ENCODE data around the gene ALDH3B2. TPM values are rescaled to one million over a fixed set of nuclear protein-coding genes. Genes with fewer than 3 reads are reported as not detected.

ALDH3B2 gene
- total RNA-seq, 1 experiment from 2014 or later, result not detected

DNA sequence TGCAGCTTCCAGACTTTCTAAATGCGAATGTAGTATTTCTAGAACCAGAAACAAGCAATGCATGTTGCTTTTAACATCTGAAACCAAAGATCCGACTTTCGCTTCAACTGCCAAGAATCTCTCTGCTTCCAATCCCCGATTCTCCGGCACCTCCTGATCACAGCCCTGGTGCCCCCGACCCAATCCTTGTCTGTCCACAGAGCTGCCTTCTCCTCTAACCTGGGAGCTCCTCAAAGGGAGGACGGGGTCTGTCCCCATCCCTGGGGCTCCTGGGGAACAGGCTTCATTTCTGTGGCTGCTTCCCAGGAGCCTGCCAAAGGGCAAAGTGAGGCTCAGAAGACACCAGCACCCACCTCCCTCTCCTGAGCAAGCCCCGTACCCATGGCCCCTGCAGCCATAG lies 521 bp downstream of the ALDH3B2 start:
- Histone ChIP-seq H2AFZ (ENCODE audit: low read length) (no peak overlapping the region), H2BK120ac (ENCODE audit: low read depth, low read length, poor library complexity, severe bottlenecking) (no peak overlapping the region), H4K8ac (replicated peaks; ENCODE audit: insufficient read length, low read depth, low read length) (no peak overlapping the region), H3T11ph (ENCODE audit: low read length) (no peak overlapping the region), H2BK5ac (ENCODE audit: insufficient read length, low read length) (no peak overlapping the region), H3K14ac (ENCODE audit: insufficient read depth, low read length) (no peak overlapping the region), H4K20me1 (ENCODE audit: control insufficient read depth, insufficient read depth, insufficient read length) (no peaks in the 10 kb centered on the region), H3K23me2 (ENCODE audit: insufficient read length, low read depth, low read length, poor library complexity, severe bottlenecking) (no peaks in the 10 kb centered on the region), H2BK20ac (ENCODE audit: low read depth, low read length, poor library complexity, severe bottlenecking) (no peak overlapping the region), H2AK5ac (ENCODE audit: insufficient read length, low read length) (no peak overlapping the region), H3K27ac (ENCODE audit: insufficient read length, low read depth, low read length) (no peak overlapping the region), H3K56ac (ENCODE audit: insufficient read length, low read depth, low read length) (no peak overlapping the region), H3K4me2 (ENCODE audit: insufficient read depth, insufficient read length, low read length) (no peak overlapping the region), H3K79me1 (ENCODE audit: insufficient read depth, low read depth, low read length, poor library complexity, severe bottlenecking) (no peaks in the 10 kb centered on the region), H2BK12ac (ENCODE audit: insufficient read length, low read depth, low read length) (no peak overlapping the region), H3K9me3 (ENCODE audit: control insufficient read depth, low read depth, low read length) (no peaks in the 10 kb centered on the region), H4K91ac (ENCODE audit: insufficient read length, low read depth, low read length) (no peak overlapping the region), H4K5ac (ENCODE audit: insufficient read length, low read depth, low read length) (no peak overlapping the region), H3K79me2 (ENCODE audit: insufficient read depth, low read length) (no peaks in the 10 kb centered on the region), H3K27me3 (ENCODE audit: insufficient read depth, low read length) (no peaks in the 10 kb centered on the region), H3K23ac (ENCODE audit: insufficient read length, low read depth, low read length) (no peak overlapping the region), H3K4ac (ENCODE audit: low read depth, low read length) (no peak overlapping the region), H3K4me1 (ENCODE audit: insufficient read depth, low read length) (no peaks in the 10 kb centered on the region; the same call in 1 of the 2 replicates), H2BK15ac (ENCODE audit: low read depth, low read length) (no peak overlapping the region), H3K18ac (ENCODE audit: insufficient read length, low read depth, low read length) (no peak overlapping the region), H3K9ac (ENCODE audit: extremely low read depth, insufficient read length, low read length) (no peak overlapping the region)
- H3K9me3 Mint-ChIP-seq, result peaks cover 0 to 3% of the 10 kb centered on the region in 2 experiments; a peak in 2 of 5 replicates
- H3K27ac Mint-ChIP-seq, result no peak overlapping the region; a peak in 1 of 7 replicates
- TF ChIP-seq, protein P1, sequence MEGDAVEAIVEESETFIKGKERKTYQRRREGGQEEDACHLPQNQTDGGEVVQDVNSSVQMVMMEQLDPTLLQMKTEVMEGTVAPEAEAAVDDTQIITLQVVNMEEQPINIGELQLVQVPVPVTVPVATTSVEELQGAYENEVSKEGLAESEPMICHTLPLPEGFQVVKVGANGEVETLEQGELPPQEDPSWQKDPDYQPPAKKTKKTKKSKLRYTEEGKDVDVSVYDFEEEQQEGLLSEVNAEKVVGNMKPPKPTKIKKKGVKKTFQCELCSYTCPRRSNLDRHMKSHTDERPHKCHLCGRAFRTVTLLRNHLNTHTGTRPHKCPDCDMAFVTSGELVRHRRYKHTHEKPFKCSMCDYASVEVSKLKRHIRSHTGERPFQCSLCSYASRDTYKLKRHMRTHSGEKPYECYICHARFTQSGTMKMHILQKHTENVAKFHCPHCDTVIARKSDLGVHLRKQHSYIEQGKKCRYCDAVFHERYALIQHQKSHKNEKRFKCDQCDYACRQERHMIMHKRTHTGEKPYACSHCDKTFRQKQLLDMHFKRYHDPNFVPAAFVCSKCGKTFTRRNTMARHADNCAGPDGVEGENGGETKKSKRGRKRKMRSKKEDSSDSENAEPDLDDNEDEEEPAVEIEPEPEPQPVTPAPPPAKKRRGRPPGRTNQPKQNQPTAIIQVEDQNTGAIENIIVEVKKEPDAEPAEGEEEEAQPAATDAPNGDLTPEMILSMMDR (conservative IDR thresholded peaks at IDR 0.05), result no peak
- DNase-seq, result no peak
- H3K36me3 Mint-ChIP-seq (ENCODE audit: insufficient read depth in 1 of 3, low read depth in 3 of 3), result no peaks in the 10 kb centered on the region
- H3K27me3 Mint-ChIP-seq (ENCODE audit: low read depth), result peaks cover 29% of the 10 kb centered on the region
- WGBS (ENCODE audit: extremely low coverage, insufficient read length, low lambda C conversion rate), result no CpG with 5 or more reads among the region's 8 CpGs
- H3K4me3 Mint-ChIP-seq, result no peak overlapping the region
- H3K4me1 Mint-ChIP-seq, result peaks cover 4 to 13% of the 10 kb centered on the region in 2 experiments
